ENCODE measurements around the gene ARSI.

ARSI gene

DNA sequence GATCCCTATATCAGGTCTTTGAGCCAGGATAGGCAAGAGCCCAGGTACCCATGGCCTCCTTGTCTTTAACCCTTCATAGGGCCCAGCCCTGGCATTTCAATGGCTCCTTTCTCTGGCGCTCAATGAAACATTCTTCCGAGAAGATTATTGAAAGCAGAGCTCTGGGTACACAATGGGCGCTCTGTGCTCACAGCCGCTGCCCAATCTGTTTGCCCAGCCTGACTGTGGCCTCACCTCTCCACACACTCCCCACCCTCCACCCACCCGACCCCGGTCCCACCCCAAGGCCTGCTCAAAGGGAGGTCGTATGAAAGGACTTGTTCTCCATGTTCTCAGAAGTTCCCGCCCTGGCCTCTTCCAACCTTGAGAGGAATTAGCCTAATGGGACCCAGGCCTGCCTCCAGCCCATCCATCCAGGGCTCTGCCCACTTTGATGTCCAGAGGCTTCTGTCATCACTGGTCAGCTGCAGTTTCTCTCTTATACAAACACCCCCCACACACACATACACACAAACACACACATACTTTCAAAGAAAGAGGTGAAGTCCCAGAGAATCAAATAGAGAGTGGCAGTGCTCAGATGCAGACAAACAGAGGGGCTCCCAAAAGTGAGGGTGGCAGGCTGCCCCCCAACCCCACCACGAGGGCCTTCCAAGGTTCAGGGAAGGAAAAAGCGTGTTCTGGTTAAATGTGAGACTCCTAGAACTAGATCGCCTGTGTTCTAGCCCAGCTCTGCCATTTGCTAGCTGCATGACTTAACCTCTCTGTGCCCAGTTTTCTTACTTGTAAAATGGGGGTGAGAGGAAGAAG lies 5.1 kb upstream of the ARSI start:
- no peak for DNase-seq (ENCODE audit: low spot score)

DNA sequence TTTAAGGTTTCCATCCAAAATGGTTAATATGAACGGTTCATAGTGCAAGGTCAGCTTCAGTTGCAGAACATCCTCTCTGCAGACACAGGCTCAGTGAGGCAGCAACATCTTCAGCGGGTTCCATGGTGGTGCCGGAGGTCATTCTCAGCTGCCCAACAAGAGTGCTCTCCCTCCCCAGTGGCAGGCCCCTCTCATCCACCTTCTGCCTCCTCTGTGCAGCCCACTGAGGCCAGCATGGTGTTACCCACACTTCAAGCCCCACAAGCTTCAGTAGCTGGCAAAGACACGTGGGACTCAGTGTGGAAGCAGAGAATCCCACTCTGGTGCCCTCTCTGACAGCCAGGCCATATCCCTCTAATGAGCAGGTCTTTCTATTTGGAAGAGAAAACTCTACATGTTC lies 4.1 kb upstream of the ARSI start:
- no peak for DNase-seq (ENCODE audit: low spot score)

DNA sequence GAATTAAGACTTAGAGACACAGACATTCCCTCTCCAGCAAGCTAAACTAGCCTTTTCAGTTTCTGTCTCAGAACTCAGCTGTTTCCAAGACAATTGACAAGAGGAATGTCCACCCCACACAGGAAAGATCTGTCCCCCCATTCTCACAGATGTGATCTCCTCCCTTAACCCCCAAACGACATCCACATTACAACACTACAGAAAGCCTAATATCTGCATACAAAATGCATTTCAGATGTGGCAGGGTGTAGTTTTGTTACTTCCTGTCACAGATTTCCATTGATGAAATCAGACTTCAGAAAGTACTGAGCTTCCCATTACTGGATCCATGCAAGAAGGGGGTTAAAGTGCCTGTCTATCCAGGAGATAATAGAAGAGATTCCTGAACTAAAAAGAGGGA lies 2.9 kb upstream of the ARSI start:
- DNase-seq (ENCODE audit: low spot score), result no peak

DNA sequence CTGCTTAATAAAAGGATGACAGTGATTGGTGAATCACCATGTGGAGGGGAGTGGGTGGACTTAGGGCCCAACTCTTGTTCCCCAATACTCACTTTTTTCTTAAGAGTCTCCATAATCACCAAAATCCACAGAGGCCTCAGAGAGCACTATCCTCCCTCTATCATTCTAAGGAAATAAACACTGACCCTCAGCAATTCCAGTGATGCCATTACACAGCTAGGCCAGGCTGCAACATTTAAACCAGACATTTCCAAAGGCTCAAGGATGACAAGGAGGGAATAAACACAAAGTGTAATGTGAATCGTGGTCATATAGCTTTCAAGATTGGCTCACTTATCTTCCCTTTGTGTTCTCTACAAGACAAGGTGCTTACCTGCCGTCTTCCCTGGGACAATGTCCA lies 2.4 kb upstream of the ARSI start:
- no peak for DNase-seq (ENCODE audit: low spot score)

DNA sequence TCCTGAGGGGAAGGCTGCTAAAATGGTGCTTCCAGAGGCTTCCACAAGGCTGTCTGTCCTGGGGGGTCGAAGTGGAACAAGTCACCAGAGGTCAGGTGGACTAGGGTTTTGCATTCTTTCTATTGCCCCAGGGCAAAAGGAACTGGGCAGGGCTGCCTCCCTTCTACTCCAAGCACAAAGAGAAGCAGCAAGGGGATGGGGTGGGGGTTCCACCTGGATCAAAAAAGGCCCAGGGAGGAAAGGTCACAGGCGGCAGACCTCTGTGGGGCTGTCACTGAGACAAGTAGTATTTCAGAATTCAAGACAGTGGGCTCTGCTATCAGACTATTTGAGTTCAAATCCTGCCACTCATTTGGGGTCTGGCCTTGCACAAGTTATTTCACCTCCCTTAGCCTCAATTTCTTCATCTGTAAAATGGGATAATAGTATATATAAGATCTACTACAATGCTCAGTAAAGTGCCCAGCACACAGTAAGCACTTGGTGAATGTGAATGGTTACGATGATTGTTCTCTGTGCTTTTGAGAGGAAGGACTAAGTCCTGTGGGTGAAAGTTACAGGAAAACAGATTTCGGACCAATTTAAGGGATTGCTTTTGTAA lies 1.9 kb upstream of the ARSI start:
- no peak for DNase-seq (ENCODE audit: low spot score)

DNA sequence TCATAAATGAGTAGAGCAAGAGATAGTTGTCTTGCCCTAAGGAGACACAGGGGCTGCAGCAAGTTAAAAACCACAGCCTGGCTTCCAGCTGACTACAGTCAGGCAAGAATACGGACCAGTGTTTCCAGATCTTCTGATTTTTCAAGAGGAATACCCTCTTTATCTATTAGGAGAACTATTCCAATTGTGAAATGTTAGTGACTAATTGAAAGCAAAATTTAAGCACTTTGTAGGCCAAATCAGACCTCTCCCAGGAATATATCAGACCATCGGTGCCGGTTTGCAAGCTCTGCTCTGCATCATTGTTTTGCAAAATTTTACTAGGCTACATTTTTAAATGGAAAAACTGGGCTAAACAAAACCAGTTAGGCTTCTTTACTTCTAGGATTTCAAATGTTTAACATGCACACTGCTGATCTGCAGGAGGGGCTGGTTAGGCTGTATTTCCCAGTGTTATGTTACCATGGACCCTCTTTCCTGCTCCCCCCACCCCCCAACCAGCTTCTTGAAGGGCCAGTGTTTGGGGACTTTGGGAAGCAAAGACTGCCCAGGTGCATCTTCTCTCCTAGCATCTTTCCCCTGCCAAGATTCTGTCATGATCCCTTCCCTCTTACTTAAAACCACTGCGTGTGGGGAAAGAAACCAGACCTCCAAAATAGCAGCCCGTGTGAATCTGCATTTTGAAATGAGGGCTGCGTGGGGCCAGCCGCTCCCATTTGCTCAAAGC lies 1.1 kb upstream of the ARSI start:
- DNase-seq (ENCODE audit: low spot score), result no peak

GRCh38 chr5:150303070-150303615 lies 438 bp upstream of the ARSI start:
- DNase-seq (ENCODE audit: low spot score), result no peak

DNA sequence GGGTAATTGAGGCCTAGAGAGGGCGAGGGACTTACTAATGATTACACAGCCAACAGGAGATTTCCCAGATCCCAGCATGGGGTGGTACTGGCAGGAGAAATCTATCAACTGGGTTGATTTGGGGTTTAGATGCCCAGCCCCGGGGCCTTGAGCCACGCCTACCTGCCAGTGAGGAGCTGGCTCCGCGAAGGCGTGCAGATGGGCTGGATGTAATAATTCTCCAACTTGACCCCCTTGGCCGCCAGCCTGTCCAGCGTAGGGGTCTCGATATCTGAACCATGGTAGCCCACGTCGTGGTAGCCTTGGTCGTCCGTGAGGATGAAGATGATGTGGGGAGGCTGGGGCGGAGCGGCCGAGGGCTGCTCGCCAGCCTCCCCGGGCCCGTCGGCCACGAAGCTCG lies 804 bp downstream of the ARSI start:
- no peak for DNase-seq (ENCODE audit: low spot score)

DNA sequence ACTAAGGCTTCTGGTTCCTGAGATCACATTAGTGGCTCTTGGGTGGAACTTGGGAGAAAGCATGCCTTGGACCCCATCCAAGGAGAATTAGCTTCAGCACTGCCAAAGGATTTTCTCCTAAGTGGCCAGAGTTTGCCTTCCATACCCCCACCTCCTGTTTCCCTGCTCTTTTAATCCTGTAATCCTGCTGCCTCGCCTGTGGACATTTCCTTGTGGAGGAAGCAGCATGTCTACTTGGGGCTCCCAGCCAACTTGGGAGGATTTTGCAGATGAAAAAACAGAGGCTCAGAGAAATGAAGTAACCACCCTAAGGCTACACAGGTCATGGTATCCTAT lies 1.6 kb downstream of the ARSI start:
- no peak for DNase-seq (ENCODE audit: low spot score)

- no peak for DNase-seq (ENCODE audit: low spot score)
Measured at GRCh38 chr5:150300496-150301169, 2.1 kb downstream of the ARSI start.

- no peak for DNase-seq (ENCODE audit: low spot score)
Measured at GRCh38 chr5:150299571-150300327, 3.0 kb downstream of the ARSI start.

DNA sequence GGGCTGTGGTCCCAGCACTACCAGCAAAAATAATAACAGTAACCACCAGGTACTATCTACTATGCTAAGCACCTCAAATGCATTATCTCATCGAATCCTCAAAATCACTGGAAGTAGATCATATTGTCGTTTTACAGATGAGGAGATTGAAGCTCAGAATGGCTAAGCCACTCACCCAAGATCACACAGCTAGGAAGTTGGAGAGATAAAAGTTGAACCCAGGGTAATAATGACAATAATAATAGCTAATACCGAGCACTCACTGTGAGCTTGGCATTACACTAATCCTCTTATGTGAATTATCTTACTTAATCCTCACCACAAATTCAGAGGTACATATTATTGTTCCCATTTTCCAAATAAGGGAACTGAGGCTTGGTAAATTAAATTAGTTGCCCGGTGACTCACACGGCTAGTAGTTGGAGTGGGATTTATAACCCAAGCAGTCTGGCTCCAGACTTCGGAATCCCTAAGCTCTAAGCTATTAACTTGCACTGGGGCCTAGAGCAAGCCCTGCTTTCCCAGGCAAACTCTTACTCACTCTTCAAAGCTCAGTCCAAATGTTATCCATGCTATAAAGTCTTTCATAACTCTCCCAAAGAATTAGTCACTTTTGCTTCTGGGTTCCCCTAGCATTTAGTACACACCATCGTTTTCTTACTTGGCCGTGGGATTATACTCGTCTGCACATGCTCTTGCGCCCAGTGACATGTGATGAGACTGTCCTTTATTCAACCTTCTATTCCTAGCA lies 3.8 kb downstream of the ARSI start:
- peak; percentile 96 for DNase-seq (ENCODE audit: low spot score)

- DNase-seq (ENCODE audit: low spot score), result no peak
Measured at GRCh38 chr5:150297934-150298595, 4.6 kb downstream of the ARSI start.

- DNase-seq (ENCODE audit: low spot score), result no peak
Measured at GRCh38 chr5:150297236-150297890, 5.3 kb downstream of the ARSI start.

GRCh38 chr5:150296496-150296895 lies 6.2 kb downstream of the ARSI start:
- DNase-seq (ENCODE audit: low spot score), result no peak

DNA sequence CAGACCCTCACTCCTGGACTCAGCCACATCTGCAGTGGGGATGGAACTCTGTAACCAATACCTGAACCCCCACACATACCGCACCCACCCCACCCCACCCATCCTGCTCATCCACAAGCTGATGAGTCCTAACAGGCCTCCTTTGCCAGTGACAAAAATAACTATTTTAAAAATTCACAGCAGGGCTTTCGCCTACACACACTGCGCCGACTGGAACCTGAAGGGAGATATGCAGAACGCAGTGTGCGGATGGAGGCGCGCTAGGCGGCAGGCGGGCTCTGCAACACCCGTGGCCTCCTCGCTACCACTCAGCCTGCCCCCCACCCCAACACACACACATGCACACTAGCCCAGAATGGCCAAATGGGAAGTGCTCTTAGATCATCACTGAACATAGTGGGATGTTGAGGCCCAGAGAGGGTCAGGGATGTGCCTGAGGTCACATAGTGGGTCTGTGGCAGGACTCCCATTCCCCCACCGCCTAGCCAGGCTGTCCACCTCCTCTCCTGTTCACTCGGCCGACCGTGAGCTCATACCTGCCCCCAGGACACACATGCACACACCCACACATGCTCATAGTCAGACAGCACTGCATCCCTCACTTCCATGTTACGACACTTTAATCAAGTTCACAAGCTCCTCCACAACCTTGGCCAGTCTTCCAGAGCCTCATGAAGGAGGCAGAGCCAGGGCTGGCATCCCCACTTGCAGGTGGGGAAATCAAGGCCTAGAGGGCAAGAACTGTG lies 6.8 kb downstream of the ARSI start:
- DNase-seq (ENCODE audit: low spot score), result no peak

GRCh38 chr5:150295172-150295634 lies 7.5 kb downstream of the ARSI start:
- peak; percentile 76 for DNase-seq (ENCODE audit: low spot score)

DNA sequence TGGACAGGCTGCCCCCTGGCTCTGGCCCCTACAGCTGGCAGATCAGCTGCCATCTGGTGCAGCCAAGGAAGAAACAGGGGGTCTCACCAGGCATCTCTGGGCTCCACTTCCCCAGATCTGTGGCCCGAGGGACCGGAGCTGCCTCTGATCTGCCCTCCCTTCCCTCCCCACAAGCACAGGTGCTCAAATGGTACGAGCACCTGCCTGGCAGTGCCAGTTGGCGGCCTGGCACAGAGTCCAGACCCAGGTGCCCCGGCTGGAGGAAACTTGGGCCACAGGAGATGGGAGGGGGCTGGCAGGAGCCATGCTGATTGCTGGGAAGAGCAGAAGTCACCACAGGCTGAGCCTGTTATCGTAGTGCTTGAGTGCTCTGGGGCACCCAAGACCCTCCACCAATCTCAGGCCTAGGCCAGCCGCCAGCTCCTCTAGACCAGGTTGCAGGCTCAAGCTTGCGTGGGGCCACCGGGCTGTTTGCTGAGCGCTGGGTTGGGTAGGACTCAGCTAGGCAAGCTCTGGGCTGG lies 8.1 kb downstream of the ARSI start:
- no peak for DNase-seq (ENCODE audit: low spot score)

All from hepatic stellate cell (primary cell).